ENCODE results near the gene APOBEC3A.
"Not testable (repeated sequence)": the region's sequence is repeated elsewhere in the genome, so short reads cannot be mapped to it uniquely, and the experiment has no call there.

APOBEC3A gene

GRCh38 chr22:38943882-38944281 lies 13.5 kb upstream of the APOBEC3A start:
- no peak for DNase-seq

- no peak for DNase-seq
These were observed 12.8 kb upstream of the APOBEC3A start for GRCh38 chr22:38944653-38945052.

- not testable (repeated sequence) for DNase-seq
These were observed 11.6 kb upstream of the APOBEC3A start for GRCh38 chr22:38945706-38946338.

- DNase-seq = no peak
These were observed 10.6 kb upstream of the APOBEC3A start for GRCh38 chr22:38946771-38947170.

GRCh38 chr22:38947321-38948140 lies 9.9 kb upstream of the APOBEC3A start:
- DNase-seq = peak; percentile 65

- no peak for DNase-seq
These were observed 9.0 kb upstream of the APOBEC3A start for GRCh38 chr22:38948181-38948940.

GRCh38 chr22:38949889-38950405 lies 7.5 kb upstream of the APOBEC3A start:
- no peak for DNase-seq

GRCh38 chr22:38950527-38951295 lies 6.7 kb upstream of the APOBEC3A start:
- no peak for DNase-seq

- no peak for DNase-seq
These were observed 5.7 kb upstream of the APOBEC3A start for GRCh38 chr22:38951734-38952133.

- no peak for DNase-seq
These were observed 5.0 kb upstream of the APOBEC3A start for GRCh38 chr22:38952281-38952993.

- DNase-seq = no peak
These were observed 4.3 kb upstream of the APOBEC3A start for GRCh38 chr22:38953091-38953490.

- DNase-seq = peak; percentile 84
These were observed 3.6 kb upstream of the APOBEC3A start for GRCh38 chr22:38953577-38954413.

GRCh38 chr22:38954414-38955043 lies 2.9 kb upstream of the APOBEC3A start:
- DNase-seq = no peak

GRCh38 chr22:38955250-38955905 lies 2.0 kb upstream of the APOBEC3A start:
- no peak for DNase-seq

- DNase-seq = no peak
These were observed 1.5 kb upstream of the APOBEC3A start for GRCh38 chr22:38955926-38956325.

GRCh38 chr22:38956551-38956950 lies 858 bp upstream of the APOBEC3A start:
- no peak for DNase-seq

- DNase-seq = no peak
These were observed 620 bp downstream of the APOBEC3A start for GRCh38 chr22:38957808-38958650.

GRCh38 chr22:38958651-38958943 lies 1.2 kb downstream of the APOBEC3A start:
- DNase-seq = not testable (repeated sequence)

- no peak for DNase-seq
These were observed 2.2 kb downstream of the APOBEC3A start for GRCh38 chr22:38959590-38959989.

Data from CD4-positive, alpha-beta T cell treated with Interferon gamma for 1 hour (primary cell).